GM12878 (cell line): ENCODE results near the gene LY6G5B. TPM values are rescaled to one million over a fixed set of nuclear protein-coding genes. Genes with fewer than 3 reads are reported as not detected.

Experiments
- ATAC-seq: fragments of 200-7000 bp; cut with Tn5 transposase; 3 replicates; pipeline ENCODE4 v1.9.1; 2020; ENCODE audit warnings: mild to moderate bottlenecking, moderate library complexity
- BruUV-seq: library from RNA; stranded (reverse); fragments of 400-500 nt; replicated peaks from 2 replicates; lab custom pipeline; 2021; lab: Mats Ljungman, UMichigan
- CTCF ChIA-PET: fragments of 300-600 bp; sonication (Branson Sonifier 250); formaldehyde crosslinking; extraction: SDS; loops from one replicate; lab custom pipeline; 2021; ENCODE audit warnings: inconsistent platforms; lab: Yijun Ruan, JAX
- POLR2A ChIA-PET: fragments of 350-600 bp; formaldehyde crosslinking; extraction: SDS; loops from one replicate; lab custom pipeline; 2021; ENCODE audit warnings: inconsistent platforms; lab: Charles Lee
- RAD21 ChIA-PET: fragments of 300-600 bp; sonication (Branson Sonifier 250); formaldehyde crosslinking; loops from one replicate; lab custom pipeline; 2023; ENCODE audit warnings: antibody characterized with exemption; ENCODE audit not compliant: unreplicated experiment; lab: Charles Lee
- SMC1A ChIA-PET: fragments of 300-600 bp; sonication (Branson Sonifier 250); formaldehyde crosslinking; loops from one replicate; lab custom pipeline; 2023; ENCODE audit not compliant: unreplicated experiment, uncharacterized antibody; lab: Charles Lee
- DNase-seq: peaks from one replicate; pipeline ENCODE4 v3.0.0-alpha.2; 2011; ENCODE audit warnings: low read depth, low spot score
- FAIRE-seq: peaks from 3 replicates; lab custom pipeline; 2011; peaks lifted over from hg19 to GRCh38; lab: Jason Lieb, UNC
- H2AFZ ChIP-seq: 2 replicates; pipeline ENCODE4 v1.6.0; 2011; ENCODE audit warnings: low read depth, low read length, control low read depth; ENCODE audit not compliant: control insufficient read depth
- H3K27ac ChIP-seq: 2 replicates; pipeline ENCODE4 v1.5.1; 2011; ENCODE audit warnings: control low read depth; ENCODE audit not compliant: control insufficient read depth, insufficient read depth
- H3K27me3 ChIP-seq, 2 experiments: replicated peaks in 1 of 2; 2 replicates each; pipeline versions ENCODE4 v1.6.0 to v1.6.1; 2011; ENCODE audit warnings: low read length in 1 of 2; ENCODE audit not compliant: control insufficient read depth in 2 of 2, insufficient read depth in 2 of 2
- H3K36me3 ChIP-seq, 2 experiments: 2 replicates each; pipeline ENCODE4 v1.5.1; 2011; ENCODE audit warnings: low read length in 1 of 2; ENCODE audit not compliant: control insufficient read depth in 2 of 2, insufficient read depth in 2 of 2
- H3K4me1 ChIP-seq: 2 replicates; pipeline ENCODE4 v1.6.1; 2011; ENCODE audit warnings: mild to moderate bottlenecking, low read length, moderate library complexity, mixed read lengths; ENCODE audit not compliant: control insufficient read depth, insufficient read depth
- H3K4me2 ChIP-seq: 2 replicates; pipeline ENCODE4 v1.6.0; 2011; ENCODE audit warnings: control low read depth; ENCODE audit not compliant: control insufficient read depth, insufficient read depth
- H3K4me3 ChIP-seq: fragments of 200-600 bp; sonication (generic); 2 replicates; pipeline ENCODE4 v1.5.1; 2016
- H3K79me2 ChIP-seq: 2 replicates; pipeline ENCODE4 v1.6.0; 2011; ENCODE audit warnings: low read length; ENCODE audit not compliant: control insufficient read depth, insufficient read depth
- H3K9ac ChIP-seq: 2 replicates; pipeline ENCODE4 v1.8.0; 2011; ENCODE audit warnings: low read length, control low read depth, mixed read lengths; ENCODE audit not compliant: control insufficient read depth, insufficient read depth
- H3K9me3 ChIP-seq: replicated peaks from 3 replicates; pipeline ENCODE4 v1.5.1; 2011; ENCODE audit warnings: mild to moderate bottlenecking, low read length; ENCODE audit not compliant: control insufficient read depth, insufficient read depth
- H4K20me1 ChIP-seq: 2 replicates; pipeline ENCODE4 v1.6.0; 2011; ENCODE audit not compliant: control insufficient read depth, insufficient read depth
- BHLHE40 ChIP-seq, 2 experiments: fragments of 450-650 bp in 1 of 2; IDR thresholded peaks; 2 replicates each; pipeline ENCODE4 v1.6.1; 2011 to 2017; ENCODE audit warnings: low read depth in 2 of 2, borderline replicate concordance in 1 of 2, improper control_type of control experiment in 1 of 2, low read length in 1 of 2, mild to moderate bottlenecking in 1 of 2
- CEBPZ ChIP-seq: fragments of 150-350 bp; IDR thresholded peaks from 2 replicates; pipeline ENCODE4 v1.6.1; 2016; ENCODE audit warnings: low read depth, low read length
- ELK1 ChIP-seq: IDR thresholded peaks from 2 replicates; pipeline ENCODE4 v1.6.1; 2012; ENCODE audit warnings: low read depth, low read length, improper control_type of control experiment
- EZH2 ChIP-seq: IDR thresholded peaks from 2 replicates; pipeline ENCODE4 v1.6.1; 2012; ENCODE audit warnings: low read depth, mild to moderate bottlenecking, control low read depth, inconsistent platforms, low read length, borderline replicate concordance; ENCODE audit not compliant: control insufficient read depth
- HDAC2 ChIP-seq: fragments of 200-600 bp; sonication (generic); IDR thresholded peaks from 2 replicates; pipeline ENCODE4 v1.6.1; 2017
- NFXL1 ChIP-seq: fragments of 450-650 bp; IDR thresholded peaks from 2 replicates; pipeline ENCODE4 v1.6.1; 2017; ENCODE audit warnings: antibody characterized with exemption, mild to moderate bottlenecking, borderline replicate concordance
- PML ChIP-seq: IDR thresholded peaks from 2 replicates; pipeline ENCODE4 v1.6.1; 2012; ENCODE audit warnings: low read length, inconsistent platforms
- ZNF217 ChIP-seq: fragments of 450-650 bp; IDR thresholded peaks from 2 replicates; pipeline ENCODE4 v1.6.1; 2017; ENCODE audit warnings: antibody characterized with exemption, mild to moderate bottlenecking
- WGBS: methylation state at CpG from one replicate; pipeline ENCODE4 v1.1.6; 2016; ENCODE audit warnings: low lambda C conversion rate; ENCODE audit not compliant: insufficient replicate concordance, insufficient coverage; ENCODE audit errors: missing lambda C conversion rate; 5-methylcytosine and 5-hydroxymethylcytosine counted together
- in situ Hi-C: fragments of 300-500 bp; cut with MboI; formaldehyde crosslinking; loops from 9 replicates; pipeline ENCODE4 v1.14.3; 2018; ENCODE audit warnings: mixed read lengths
- intact Hi-C: fragments of 100-400 bp; cut with micrococcal nuclease; formaldehyde crosslinking; loops from one replicate; pipeline ENCODE4 v1.14.2; 2022; ENCODE audit not compliant: unreplicated experiment
- polyA plus RNA-seq, 11 experiments: library from polyadenylated mRNA; depleted of rRNA in 4 of 11; unstranded in 6 of 11; stranded (reverse) in 5 of 11; fragments of >200 nt; fragmentation: Nextera tagmentation in 4 of 11; fragmentation: Illumina TruSeq in 1 of 11; extraction: Ambion mirVana in 4 of 11; extraction: Trizol in 1 of 11; gene quantifications; 1 replicate in 1 of 11; 2 replicates in 10 of 11; pipeline versions ENCODE4 v1.2.1 to v1.2.3, GENCODE V29; 2011 to 2016; ENCODE audit warnings: inconsistent platforms in 2 of 11, missing spikeins in 2 of 11, low read depth in 1 of 11
- total RNA-seq, 4 experiments: library from RNA; depleted of rRNA in 3 of 4; stranded (reverse); fragments of >200 nt in 3 of 4; fragmentation: Illumina TruSeq in 1 of 4; extraction: Trizol in 1 of 4; gene quantifications; 2 replicates each; pipeline versions ENCODE4 v1.2.1 to v1.2.3, GENCODE V29; 2013 to 2021

LY6G5B gene
- total and polyA plus RNA-seq, 10 of the 15 experiments (the other 5 are each of a cell fraction or from before 2014, with no cell fraction given) = 3.2 to 16.5 (median 7.5) TPM

- CTCF ChIA-PET = interaction anchor here (2.2 to 2.3 kb wide), 2 partner anchors 69 to 140 kb away, joined by 5 to 7 read pairs; no protein-coding TSS in a partner anchor
- intact Hi-C loops = no loop called here
- TF ChIP-seq EZH2 (no peak), HDAC2 (no peak), ELK1 (no peak), NFXL1 (no peak), BHLHE40 (IDR thresholded peaks at IDR 0.05; ENCODE audit: borderline replicate concordance in 1 of 2, low read depth in 2 of 2, low read length in 1 of 2) (no peak), ZNF217 (no peak), CEBPZ (no peak), PML (no peak)
- FAIRE-seq (no peak), DNase-seq (no peak), ATAC-seq (no peak)
- no peak overlapping the region for H2AFZ ChIP-seq
- SMC1A ChIA-PET = interaction anchor here (0.7 to 0.8 kb wide), 2 partner anchors 139 to 173 kb away, joined by 3 to 4 read pairs; no protein-coding TSS in a partner anchor
- POLR2A ChIA-PET = interaction anchor here (0.8 kb wide), 1 partner anchor 140 kb away, joined by 7 read pairs; no protein-coding TSS in a partner anchor
- H3K27ac ChIP-seq = no peak overlapping the region
- peaks cover 15 to 41% of the 10 kb centered on the region in 2 experiments for H3K36me3 ChIP-seq
- no peaks in the 10 kb centered on the region for H3K4me1 ChIP-seq
- no peaks in the 10 kb centered on the region for H3K9me3 ChIP-seq
- H4K20me1 ChIP-seq = no peaks in the 10 kb centered on the region
- no TSS peak for BruUV-seq
- H3K4me3 ChIP-seq = no peak overlapping the region
- RAD21 ChIA-PET = no interaction called here
- no peak overlapping the region for H3K4me2 ChIP-seq
- no peak overlapping the region for H3K9ac ChIP-seq
- no peaks in the 10 kb centered on the region for H3K79me2 ChIP-seq
- 97% methylated on average over 6 of the region's 6 CpGs for WGBS
- H3K27me3 ChIP-seq = no peaks in the 10 kb centered on the region
- in situ Hi-C loops = no loop called here
These were observed 21.3 kb downstream of the LY6G5B start for GRCh38 chr6:31691078-31691463.
